Endothelial cell of umbilical vein (primary cell): ENCODE data around the gene GZMM.

Experiments used
- EZH2 ChIP-seq: IDR thresholded peaks from 2 replicates; pipeline ENCODE4 v1.6.1; 2012; ENCODE audit warnings: borderline replicate concordance, low read depth, mild to moderate bottlenecking, moderate library complexity, low read length, inconsistent platforms; ENCODE audit not compliant: severe bottlenecking
- FOS ChIP-seq: IDR thresholded peaks from 2 replicates; pipeline ENCODE4 v1.6.1; 2011; ENCODE audit warnings: mild to moderate bottlenecking, low read length, moderate library complexity, borderline replicate concordance; ENCODE audit not compliant: insufficient read depth
- GATA2 ChIP-seq: IDR thresholded peaks from 2 replicates; pipeline ENCODE4 v1.7.0; 2011; ENCODE audit warnings: low read depth, mild to moderate bottlenecking, moderate library complexity, mixed read lengths, low read length; ENCODE audit not compliant: insufficient read length, insufficient read depth
- POLR2A ChIP-seq: IDR thresholded peaks from 2 replicates; pipeline ENCODE4 v1.6.1; 2012; ENCODE audit warnings: low read depth, mild to moderate bottlenecking, control low read depth, low read length
- POLR2AphosphoS5 ChIP-seq: IDR thresholded peaks from 2 replicates; pipeline ENCODE4 v1.6.1; 2012; ENCODE audit warnings: low read depth, mild to moderate bottlenecking, control low read depth, low read length, moderate library complexity; ENCODE audit not compliant: insufficient read depth
- TF ChIP-seq, protein P1 (sequence below), 2 donors: IDR thresholded peaks; 1 replicate in 1 of 2; 2 replicates in 1 of 2; pipeline ENCODE4 v1.5.1; 2011; ENCODE audit warnings: low read length in 2 of 2, mild to moderate bottlenecking in 2 of 2, moderate library complexity in 2 of 2, control low read depth in 1 of 2, inconsistent platforms in 1 of 2, low read depth in 1 of 2; ENCODE audit not compliant: insufficient read depth in 1 of 2; ENCODE audit errors: extremely low read depth in 1 of 2

DNA sequence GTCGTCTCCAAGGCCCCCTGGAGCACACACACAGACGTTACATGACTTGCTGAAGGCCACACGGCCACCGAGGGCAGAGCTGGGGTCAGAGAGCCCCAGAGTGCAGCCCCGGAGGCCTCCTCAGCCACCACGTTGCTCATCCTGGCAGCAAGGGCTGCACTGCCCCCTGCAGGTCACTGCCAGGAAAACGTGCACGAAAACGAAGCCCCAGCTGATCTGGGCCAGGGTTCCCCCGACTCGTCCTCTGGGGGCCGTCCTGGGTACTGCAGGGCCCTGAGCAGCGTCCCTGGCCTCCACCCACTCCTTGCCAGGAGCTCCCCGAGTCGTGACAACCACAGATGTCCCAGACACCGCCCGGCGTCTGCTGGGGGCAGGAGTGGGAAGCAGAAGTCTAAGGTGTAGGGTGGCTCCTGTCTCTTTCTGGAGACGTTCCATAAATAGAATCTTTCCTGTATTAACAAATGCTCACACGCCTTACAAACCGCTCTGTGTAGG is 33.2 kb upstream of the GZMM start:
- TF ChIP-seq, protein P1, sequence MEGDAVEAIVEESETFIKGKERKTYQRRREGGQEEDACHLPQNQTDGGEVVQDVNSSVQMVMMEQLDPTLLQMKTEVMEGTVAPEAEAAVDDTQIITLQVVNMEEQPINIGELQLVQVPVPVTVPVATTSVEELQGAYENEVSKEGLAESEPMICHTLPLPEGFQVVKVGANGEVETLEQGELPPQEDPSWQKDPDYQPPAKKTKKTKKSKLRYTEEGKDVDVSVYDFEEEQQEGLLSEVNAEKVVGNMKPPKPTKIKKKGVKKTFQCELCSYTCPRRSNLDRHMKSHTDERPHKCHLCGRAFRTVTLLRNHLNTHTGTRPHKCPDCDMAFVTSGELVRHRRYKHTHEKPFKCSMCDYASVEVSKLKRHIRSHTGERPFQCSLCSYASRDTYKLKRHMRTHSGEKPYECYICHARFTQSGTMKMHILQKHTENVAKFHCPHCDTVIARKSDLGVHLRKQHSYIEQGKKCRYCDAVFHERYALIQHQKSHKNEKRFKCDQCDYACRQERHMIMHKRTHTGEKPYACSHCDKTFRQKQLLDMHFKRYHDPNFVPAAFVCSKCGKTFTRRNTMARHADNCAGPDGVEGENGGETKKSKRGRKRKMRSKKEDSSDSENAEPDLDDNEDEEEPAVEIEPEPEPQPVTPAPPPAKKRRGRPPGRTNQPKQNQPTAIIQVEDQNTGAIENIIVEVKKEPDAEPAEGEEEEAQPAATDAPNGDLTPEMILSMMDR (IDR thresholded peaks at IDR 0.05; ENCODE audit: extremely low read depth in 1 of 2, insufficient read depth in 1 of 2, low read depth in 1 of 2, low read length in 2 of 2): peak; percentile 100
- no peak for TF ChIP-seq EZH2
- TF ChIP-seq POLR2A: no peak
- no peak for TF ChIP-seq FOS
- TF ChIP-seq POLR2AphosphoS5: peak; percentile 40
- TF ChIP-seq GATA2: no peak
